Stimulated activated CD8-positive, alpha-beta memory T cell treated with anti-CD3 and anti-CD28 coated beads, Interleukin-15, amount 100 ng/mL, for 24 hours (primary cell): ENCODE data around the gene TANC1.

Experiments used
- DNase-seq: peaks from one replicate; pipeline ENCODE4 v3.0.0-alpha.2; 2020; ENCODE audit warnings: low read depth

The TANC1 gene

DNA sequence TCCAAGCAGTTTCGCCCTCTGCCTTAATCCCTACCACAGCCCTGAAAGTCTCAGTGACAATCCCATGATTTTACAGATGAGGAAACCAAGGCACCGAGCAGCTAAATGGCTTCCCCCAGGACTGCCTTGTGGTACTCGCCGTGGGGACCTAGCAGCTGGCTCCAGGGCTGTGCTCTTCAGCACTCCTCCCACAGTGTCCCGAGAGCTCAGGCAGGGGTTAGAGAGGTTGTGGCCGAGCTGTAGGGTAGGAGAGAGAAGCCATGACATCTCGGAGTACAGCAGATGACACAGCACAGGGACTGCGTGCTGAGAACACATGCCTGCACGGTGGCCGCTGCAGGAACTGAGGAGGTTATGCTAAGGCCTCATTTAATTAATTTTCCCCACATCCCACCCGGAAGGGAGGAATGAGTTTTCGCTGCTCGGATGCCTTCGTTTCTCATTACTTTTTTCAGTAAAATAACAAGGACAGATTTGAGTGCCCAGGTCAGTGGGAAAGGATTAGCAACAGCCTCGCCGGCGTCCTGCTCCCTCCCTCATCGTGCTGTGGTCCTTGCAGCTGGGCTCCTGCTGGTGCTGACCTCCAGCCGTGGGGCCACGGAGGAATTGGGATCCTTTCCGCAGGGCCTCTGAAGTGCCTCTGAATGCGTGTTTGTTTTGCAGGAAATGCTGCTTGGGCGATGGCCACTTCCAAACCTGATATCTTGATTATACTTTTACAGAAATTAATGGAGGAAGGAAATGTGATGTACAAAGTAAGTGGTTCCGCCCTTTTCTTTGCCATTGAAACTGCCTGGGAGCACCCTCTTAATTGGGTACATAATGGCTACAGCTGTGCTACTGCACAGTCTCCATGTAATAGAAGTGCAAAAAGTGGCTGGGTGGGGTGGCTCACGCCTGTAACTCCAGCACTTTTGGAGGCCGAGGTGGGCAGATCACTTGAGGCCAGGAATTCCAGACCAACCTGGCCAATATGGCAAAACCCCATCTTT is 256.9 kb downstream of the TANC1 start:
- DNase-seq = no peak

DNA sequence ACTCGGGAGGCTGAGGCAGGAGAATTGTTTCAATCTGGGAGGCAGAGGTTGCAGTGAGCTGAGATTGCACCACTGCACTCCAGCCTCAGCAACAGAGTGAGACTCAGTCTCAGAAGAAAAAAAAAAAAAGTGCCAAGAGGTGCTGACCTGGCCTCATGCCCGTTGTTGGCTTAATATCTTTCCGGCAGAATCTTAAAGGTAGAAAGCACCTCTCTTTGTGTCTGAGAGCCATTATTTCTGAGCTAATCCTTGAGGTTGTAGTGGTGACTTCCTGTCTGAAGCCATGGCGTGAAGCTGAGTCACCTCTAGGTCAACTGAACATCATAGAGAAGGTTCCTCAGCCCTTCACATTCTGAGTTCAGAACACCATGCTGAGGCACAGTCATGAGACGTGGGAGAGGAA is 257.6 kb downstream of the TANC1 start:
- DNase-seq = no peak

DNA sequence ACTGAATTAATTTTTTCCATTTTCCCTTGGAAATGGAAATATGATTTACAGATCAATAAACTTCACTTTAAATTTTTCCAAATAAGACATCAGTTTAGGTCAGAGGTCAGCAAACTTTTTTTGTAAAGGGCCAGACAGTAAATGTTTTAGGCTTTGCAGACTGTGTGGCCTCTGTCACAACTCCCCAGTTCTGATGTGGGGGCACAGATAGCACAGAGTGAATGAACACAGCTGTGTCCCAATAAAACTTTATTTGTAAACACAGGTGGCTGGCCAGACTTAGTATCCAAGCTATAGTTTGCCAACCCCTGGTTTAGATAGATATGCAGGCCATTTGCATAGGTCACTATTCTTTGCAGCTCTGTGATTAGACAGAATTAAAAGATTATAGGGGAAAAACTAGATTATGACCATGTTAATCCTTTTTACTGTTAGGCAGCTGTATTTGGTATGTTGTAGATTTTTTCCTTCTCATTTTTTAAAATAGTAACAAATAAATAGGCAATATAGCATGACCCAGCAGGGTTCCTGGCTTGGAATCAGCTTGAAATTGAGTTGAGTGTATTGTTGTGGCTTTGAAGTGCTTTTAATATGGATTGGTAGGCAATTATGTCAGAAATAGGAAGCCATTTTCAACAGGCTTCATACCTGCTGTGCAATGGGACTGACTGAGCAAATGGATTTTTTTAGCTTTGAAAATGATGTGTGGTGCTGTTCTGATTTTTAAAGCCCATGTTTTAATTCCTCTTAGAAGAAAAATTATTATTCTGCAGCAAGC is 258.4 kb downstream of the TANC1 start:
- DNase-seq = no peak

DNA sequence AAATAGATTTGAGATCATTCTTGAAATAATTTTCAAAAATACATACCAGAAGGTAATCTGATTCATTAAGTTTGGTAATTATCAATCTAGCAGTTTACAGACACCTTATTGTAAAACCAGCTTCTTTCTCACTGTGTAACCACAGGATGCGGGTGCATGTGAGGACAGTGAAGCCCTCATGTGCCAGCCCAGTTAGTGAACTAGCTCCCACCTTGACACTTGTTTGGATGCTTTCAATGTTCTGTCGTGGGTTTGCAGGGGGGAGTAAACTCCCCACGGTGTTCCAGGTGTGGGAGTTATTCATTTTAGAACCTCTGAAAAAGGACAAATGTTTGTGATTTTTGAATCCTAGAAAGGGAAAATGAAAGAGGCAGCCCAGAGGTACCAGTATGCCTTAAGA is 259.0 kb downstream of the TANC1 start:
- DNase-seq = no peak

DNA sequence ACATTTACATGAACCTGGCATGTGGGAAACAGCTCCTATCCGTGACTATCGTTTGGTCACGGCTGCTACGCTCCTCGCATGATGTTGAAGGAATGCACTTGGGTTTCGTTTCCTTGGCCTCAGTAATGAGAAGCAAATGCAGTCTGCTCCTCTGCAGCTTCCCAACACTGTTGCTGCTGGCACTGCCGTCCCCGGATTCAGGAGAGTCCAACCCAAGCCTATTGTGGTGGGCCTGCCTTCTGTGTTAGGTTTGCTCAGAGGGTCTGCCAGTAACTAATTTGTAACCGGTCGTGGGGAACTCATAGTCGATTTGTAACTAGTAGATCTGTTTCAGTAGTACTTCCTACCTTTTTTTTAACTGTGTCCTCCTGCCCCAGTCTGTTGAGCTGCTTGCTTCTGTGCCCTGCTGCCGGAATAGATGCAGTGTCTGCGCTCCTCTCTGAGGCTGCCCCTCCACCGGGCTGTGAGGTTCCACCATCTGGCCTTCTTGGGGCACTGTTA is 259.7 kb downstream of the TANC1 start:
- no peak for DNase-seq

DNA sequence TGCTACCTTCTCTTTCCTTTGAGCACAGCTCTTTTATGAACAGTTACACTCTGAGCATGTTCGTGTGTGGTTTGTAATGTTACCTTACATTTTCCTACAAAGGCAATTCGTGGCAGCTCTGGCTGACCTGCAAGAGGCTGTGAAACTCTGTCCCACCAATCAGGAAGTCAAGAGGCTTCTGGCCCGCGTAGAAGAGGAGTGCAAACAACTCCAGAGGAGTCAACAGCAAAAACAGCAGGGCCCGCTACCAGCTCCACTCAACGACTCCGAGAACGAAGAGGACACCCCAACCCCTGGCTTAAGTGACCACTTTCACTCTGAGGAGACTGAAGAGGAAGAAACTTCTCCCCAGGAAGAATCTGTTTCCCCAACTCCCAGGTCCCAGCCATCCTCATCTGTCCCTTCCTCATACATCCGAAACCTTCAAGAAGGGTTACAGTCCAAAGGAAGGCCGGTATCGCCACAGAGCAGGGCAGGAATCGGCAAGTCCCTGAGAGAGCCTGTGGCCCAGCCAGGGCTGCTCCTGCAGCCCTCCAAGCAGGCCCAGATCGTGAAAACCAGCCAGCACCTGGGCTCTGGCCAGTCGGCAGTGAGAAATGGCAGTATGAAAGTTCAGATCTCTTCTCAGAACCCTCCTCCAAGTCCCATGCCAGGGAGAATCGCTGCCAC is 261.2 kb downstream of the TANC1 start:
- no peak for DNase-seq

DNA sequence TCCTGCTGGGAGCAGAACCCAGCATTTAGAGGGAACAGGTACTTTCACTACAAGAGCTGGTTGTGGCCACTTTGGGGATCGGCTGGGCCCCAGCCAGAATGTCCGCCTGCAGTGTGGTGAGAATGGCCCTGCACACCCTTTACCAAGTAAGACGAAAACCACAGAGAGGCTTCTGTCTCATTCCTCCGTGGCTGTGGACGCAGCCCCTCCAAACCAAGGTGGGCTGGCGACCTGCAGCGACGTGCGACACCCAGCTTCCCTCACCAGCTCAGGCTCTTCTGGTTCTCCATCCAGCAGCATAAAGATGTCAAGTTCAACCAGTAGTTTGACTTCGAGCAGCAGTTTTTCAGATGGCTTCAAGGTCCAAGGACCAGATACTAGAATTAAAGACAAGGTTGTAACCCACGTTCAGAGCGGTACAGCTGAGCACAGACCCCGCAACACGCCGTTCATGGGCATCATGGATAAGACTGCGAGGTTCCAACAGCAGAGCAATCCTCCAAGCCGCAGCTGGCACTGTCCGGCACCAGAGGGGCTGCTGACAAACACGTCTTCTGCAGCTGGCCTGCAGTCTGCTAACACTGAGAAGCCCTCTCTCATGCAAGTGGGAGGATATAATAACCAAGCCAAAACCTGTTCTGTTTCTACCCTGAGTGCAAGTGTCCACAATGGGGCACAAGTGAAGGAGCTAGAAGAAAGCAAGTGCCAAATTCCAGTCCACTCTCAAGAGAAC is 261.9 kb downstream of the TANC1 start:
- DNase-seq = no peak

DNA sequence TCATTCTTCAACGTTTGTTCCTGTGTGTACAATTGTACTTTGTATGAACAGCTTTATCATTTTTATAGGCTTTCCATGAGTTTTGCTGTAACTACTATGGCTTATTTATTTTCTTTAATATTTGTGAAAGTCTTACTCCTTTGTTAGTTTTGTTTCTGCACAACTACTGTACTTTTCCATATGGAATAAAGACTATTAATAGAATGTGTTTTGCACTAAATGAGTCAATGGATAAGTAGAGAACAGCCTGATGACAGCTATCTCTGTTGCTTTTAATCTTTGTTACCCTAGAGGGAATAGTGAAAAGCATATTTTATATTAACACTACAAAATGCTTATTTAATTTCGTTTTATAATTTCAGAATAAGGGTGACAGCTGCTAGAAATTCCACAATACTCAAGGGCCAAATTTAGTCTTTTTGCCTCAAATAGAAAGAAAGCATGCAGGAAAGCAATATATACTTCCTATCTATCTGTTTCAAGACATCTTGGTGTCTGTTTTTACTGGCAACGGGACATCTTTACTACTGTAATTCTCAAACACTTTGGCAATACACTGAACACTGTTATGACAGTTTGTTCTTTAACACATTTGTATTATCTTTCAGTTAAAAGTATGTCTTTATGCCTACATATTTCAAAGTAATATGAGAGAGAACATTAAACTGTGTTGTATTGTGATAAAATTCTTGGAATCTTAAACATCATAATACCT is 264.2 kb downstream of the TANC1 start:
- no peak for DNase-seq

DNA sequence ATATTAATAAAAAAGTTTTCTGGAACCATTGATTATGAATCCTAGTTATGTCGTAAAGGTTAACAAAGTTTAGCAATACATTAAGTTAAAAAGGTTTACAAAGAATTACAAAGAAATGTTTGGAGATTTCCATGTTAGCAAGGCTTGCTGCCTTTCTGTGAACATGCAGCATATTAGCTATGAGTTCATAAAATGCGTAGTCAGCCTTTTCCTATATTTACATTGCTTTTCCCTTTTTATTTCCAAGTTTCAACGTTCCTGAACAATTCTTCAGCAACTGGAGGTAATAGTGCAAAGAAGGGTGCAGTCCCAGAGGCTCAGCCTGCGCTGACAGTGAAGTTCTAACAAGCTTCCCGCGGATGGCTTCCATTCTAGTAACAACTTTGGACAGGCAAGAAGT is 266.4 kb downstream of the TANC1 start:
- no peak for DNase-seq

DNA sequence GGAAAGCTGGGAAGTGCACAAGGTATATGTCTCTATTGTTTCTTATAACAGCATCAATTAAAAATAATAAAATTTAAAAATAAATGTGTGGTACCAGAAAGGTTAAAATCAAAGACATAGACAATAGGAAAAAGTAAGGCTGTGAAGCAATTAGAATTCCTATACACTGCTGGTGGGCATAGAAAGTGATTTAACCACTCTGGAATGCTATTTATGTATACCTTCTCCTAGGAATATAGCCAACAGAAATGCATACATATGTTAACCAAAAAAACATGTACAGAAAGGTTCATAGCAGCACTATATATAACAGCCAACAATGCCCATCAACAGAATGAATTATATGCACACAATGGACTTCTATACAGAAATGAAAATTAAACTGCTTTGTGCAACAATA is 275.1 kb downstream of the TANC1 start:
- DNase-seq = no peak

DNA sequence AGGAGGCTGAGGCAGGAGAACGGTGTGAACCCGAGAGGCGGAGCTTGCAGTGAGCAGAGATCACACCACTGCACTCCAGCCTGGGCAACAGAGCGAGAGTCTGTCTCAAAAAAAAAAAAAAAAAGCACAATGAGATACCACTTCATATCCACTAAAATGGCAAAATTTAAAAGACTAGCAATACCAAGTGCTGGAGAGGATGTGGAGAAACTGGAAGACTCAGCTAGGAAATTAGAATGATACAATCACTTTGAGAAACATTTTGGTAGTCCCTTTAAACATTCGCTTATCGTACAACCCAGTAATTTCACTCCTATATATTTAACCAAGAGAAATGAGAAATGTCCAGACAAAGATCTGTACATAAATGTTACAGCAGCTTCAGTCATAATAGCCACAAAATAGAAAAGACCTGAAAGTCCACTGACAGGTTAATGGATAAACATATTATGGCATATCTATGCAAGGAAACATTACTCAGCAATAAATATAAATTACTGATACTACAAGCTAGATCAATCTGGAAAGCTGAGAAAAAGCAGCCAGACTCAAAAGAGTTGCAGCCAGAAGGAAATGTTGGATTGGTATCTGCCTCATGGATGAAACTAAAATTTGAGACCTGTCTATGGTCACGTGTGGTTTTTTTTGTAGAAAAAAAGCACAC is 278.0 kb downstream of the TANC1 start:
- DNase-seq = no peak

DNA sequence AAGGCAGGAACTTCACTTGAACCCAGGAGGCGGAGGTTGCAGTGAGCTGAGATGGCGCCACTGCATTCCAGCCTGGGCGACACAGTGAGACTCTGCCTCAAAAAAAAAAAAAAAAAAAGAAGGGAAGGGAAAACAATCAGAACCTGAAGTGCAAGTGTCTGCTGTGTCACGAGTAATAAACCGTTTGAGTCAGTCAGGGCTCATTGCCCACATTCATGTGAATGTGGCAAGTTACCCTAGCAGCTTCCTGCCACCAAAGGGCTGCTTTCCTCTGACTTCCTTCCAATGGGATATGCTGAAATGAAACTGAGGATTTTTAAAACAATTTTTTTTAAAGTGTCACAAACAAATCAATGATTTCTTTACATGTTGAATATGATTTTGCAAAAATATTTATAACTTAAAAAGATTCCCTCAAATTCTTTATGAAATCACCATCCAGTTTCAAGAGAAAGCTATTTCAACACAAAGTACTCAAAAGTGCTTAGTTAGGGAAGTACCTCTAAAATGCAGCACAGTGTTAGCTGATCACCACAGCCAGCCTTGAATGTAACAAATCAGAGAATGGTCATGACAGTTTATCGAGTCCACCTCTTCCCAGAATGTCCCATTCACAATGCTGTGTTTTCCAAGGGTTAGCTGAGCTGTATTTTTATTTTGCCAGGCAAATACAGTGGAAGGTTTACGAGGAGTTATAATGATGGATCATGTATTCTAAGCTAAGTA is 281.7 kb downstream of the TANC1 start:
- DNase-seq = no peak

DNA sequence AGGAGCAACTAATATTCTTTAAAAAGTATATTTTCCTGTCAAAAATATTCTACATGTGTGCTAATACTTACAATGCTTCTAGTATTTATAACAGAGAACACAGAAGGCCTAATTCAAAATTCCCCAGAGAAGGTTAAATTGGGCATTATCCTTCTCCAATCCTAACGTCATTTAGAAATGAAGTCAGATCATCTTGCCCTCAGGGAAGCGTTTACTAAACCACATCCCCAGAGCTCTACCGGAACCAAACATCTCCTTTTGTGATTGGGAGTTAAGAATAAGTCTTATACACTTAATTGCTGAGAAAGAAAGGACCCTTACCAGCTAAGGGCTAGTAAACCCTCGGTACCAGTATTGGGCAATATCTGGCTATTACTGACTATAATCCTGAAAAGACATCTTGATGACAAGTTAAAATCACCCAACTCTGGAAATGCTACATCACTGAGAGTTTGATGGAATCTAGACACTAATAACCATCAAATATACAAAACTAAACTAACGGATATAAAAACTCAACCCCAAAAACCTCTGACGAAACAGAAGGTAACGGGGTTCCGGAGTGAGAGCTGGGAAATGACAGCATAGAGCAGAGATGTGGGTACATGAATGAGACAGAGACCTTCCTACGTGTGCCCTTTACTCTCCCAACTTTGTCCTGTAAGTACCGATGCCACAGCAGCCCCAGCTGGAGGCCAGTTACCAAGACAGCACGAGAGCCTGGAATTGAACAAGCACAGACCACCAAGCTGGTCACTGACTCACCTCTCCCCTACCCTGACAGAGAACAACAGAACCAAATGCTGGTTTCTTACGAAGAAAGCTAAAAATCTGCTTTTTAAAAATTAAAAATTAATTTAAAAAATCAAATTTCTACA is 283.1 kb downstream of the TANC1 start:
- DNase-seq = no peak

DNA sequence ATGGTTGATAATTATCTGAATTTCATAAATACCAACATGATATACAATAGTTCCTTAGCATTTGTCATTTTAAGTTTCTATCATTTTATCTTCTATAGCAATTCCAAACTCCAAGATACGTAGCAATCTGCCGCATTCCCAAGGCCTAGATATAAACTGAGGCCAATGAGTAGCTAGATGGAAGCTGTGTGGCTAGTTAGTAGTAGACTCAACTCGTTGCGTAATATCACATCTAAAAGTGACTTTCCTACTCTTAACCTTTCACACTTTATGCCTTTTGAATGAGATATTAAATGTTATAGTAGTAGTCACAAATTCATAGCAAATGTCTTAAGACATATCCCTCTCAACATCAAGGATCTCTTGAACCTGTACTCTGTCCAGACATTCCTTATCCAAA is 284.5 kb downstream of the TANC1 start:
- DNase-seq = no peak

DNA sequence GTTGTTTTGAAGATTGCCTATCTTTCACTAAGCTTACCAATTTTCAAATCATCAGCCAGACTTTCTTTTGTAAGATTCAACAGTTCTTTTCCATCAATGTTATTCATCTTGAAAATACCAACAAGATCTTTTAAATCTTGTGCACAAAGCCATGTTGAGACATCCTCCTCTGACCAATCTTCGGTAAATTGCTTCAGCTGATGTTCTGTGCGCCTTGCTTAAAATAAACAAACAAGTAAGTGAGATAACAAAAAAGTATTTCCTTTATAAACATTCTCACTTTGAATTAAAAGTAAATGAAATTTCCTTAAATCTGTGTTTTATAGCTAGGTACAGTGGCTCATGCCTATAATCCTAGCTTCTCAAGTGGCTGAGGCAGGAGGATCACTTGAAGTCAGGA is 287.7 kb downstream of the TANC1 start:
- DNase-seq = no peak

DNA sequence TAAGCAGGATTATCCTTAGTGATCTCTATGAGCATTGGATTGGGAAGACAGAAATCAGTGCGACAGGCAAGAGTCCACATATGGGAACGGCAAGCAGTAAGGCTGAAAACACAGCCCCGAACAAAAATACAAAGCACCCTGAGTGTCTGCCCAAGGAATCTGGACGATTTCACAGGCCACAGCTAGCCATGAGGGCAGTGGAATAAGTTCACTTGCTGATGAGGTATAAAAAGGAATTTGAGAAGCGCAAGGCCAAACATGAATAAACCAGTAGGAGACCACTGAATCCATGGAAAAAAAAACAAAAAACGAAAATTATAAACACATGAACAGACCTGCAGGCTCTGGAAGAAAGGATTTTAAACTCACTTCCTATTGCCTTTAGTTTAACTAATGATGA is 293.8 kb downstream of the TANC1 start:
- no peak for DNase-seq

DNA sequence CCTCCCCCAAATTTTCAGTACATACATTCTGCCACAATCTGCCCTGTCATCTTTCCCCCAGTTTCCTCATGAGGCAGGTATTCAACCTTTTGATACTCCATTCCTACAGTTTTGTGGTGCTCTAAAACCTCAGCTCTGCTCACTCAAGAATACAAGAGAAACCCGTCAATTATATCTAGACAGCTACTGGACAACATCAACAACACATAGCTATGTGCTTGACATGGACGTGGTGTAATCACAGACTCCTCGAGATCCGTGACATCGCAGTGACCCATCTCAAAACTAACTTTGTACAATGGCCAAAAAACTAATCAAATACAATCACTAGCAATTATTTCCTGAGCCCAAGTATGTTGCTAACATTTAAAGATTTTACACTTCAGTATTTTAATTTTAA is 294.5 kb downstream of the TANC1 start:
- DNase-seq = no peak

DNA sequence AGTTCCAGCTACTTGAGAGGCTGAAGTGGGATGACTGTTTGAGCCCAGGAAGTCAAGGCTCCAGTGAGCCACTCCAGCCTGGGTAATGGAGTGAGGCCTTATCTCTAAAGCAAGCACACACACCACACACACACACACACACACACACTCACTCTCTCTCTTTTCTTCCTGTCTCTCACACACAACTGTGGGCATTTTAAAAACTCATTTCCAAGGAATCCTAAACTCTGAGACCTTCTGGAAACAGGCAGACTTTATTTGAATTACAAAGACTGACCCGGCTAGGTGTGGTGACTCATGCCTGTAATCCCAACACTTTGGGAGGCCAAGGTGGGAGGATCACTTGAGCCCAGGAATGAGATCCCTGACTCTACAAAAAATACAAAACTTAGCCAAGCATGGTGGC is 296.7 kb downstream of the TANC1 start:
- DNase-seq = no peak

DNA sequence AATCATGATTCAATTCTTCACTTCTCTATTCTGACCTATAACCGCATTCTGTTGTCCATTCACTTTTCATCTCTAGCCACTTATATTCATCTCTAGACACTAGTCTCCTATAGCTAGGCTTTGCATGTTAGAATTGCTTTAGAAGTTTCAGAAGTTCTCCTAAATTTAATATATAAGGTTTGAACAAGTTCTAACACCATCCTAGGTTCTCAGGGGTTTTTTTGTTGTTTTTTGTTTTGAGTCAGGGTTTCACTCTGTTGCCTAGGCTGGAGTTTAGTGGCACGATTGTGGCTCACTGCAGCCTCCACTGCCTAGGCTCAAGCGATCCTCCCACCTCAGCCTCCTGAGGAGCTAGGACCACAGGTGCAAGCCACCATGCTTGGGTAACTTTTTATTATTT is 298.1 kb downstream of the TANC1 start:
- DNase-seq = no peak
